ENCODE data around the gene CLPTM1. TPM values are rescaled to one million over a fixed set of nuclear protein-coding genes. Genes with fewer than 3 reads are reported as not detected.

CLPTM1 gene
- total and polyA plus RNA-seq, 2 experiments from 2014 or later: 41.6 to 71.5 TPM

DNA sequence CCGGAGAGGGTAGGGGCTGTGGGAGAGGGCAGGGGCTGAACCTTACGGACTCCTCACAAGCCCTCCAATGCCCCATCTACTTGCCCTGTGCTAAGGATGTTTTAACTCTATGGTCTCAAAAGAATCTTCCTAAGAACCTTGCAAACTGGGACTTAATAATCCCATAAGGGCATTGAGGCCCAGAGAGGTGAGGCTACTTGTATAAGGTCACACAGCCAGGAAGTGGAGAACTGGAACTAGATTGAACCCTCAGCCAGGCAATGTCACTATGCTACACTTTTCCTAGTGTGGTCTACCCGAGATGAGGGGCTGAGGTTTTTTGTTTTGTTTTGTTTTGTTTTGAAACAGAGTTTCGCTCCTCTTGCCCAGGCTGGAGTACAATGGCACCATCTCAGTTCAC is 23.6 kb upstream of the CLPTM1 start (continued):
- TF ChIP-seq, protein P1, sequence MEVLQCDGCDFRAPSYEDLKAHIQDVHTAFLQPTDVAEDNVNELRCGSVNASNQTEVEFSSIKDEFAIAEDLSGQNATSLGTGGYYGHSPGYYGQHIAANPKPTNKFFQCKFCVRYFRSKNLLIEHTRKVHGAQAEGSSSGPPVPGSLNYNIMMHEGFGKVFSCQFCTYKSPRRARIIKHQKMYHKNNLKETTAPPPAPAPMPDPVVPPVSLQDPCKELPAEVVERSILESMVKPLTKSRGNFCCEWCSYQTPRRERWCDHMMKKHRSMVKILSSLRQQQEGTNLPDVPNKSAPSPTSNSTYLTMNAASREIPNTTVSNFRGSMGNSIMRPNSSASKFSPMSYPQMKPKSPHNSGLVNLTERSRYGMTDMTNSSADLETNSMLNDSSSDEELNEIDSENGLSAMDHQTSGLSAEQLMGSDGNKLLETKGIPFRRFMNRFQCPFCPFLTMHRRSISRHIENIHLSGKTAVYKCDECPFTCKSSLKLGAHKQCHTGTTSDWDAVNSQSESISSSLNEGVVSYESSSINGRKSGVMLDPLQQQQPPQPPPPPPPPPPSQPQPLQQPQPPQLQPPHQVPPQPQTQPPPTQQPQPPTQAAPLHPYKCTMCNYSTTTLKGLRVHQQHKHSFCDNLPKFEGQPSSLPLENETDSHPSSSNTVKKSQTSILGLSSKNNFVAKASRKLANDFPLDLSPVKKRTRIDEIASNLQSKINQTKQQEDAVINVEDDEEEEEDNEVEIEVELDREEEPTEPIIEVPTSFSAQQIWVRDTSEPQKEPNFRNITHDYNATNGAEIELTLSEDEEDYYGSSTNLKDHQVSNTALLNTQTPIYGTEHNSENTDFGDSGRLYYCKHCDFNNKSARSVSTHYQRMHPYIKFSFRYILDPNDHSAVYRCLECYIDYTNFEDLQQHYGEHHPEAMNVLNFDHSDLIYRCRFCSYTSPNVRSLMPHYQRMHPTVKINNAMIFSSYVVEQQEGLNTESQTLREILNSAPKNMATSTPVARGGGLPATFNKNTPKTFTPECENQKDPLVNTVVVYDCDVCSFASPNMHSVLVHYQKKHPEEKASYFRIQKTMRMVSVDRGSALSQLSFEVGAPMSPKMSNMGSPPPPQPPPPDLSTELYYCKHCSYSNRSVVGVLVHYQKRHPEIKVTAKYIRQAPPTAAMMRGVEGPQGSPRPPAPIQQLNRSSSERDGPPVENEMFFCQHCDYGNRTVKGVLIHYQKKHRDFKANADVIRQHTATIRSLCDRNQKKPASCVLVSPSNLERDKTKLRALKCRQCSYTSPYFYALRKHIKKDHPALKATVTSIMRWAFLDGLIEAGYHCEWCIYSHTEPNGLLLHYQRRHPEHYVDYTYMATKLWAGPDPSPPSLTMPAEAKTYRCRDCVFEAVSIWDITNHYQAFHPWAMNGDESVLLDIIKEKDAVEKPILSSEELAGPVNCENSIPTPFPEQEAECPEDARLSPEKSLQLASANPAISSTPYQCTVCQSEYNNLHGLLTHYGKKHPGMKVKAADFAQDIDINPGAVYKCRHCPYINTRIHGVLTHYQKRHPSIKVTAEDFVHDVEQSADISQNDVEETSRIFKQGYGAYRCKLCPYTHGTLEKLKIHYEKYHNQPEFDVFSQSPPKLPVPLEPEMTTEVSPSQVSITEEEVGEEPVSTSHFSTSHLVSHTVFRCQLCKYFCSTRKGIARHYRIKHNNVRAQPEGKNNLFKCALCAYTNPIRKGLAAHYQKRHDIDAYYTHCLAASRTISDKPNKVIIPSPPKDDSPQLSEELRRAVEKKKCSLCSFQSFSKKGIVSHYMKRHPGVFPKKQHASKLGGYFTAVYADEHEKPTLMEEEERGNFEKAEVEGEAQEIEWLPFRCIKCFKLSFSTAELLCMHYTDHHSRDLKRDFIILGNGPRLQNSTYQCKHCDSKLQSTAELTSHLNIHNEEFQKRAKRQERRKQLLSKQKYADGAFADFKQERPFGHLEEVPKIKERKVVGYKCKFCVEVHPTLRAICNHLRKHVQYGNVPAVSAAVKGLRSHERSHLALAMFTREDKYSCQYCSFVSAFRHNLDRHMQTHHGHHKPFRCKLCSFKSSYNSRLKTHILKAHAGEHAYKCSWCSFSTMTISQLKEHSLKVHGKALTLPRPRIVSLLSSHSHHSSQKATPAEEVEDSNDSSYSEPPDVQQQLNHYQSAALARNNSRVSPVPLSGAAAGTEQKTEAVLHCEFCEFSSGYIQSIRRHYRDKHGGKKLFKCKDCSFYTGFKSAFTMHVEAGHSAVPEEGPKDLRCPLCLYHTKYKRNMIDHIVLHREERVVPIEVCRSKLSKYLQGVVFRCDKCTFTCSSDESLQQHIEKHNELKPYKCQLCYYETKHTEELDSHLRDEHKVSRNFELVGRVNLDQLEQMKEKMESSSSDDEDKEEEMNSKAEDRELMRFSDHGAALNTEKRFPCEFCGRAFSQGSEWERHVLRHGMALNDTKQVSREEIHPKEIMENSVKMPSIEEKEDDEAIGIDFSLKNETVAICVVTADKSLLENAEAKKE (CRISPR knock-in tag; IDR thresholded peaks at IDR 0.05): no peak

DNA sequence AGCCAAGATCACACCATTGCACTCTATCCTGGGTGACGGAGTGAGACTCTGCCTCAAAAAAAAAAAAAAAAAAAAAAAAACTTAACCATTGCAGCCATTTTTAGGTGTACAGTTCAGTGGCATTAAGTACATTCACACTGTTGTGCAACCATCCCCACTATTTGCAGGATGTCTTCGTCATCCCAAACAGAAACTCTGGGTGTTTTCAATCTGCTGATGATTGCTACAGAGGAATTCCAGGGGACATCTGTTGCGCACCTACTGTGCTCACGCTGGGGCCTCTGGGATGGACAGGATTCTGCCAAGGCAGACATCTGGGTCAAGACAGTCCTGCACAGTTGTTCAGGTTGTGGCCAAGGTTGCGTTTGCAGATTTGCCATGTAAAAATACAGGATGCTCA is 15.5 kb upstream of the CLPTM1 start:
- Mint-ChIP-seq H3K4me3 (no peak overlapping the region), H3K36me3 (ENCODE audit: low read depth) (no peaks in the 10 kb centered on the region; the same call in 2 of the 3 replicates), H3K9me3 (no peaks in the 10 kb centered on the region; the same call in 2 of the 3 replicates), H3K27ac (no peak overlapping the region), H3K27me3 (ENCODE audit: insufficient read depth, low read depth, poor library complexity) (peaks cover 13% of the 10 kb centered on the region), H3K4me1 (peaks cover 6% of the 10 kb centered on the region; the same call in 1 of the 3 replicates)
- ATAC-seq: no peak
- H3K4me1 ChIP-seq (ENCODE audit: insufficient read depth): no peaks in the 10 kb centered on the region
- no peak overlapping the region for H3K4me3 ChIP-seq
- no peaks in the 10 kb centered on the region for H4K20me1 ChIP-seq (replicated peaks; ENCODE audit: insufficient read depth)
- no peak overlapping the region for H3K4me2 ChIP-seq
- H3K27me3 ChIP-seq (ENCODE audit: insufficient read depth): no peaks in the 10 kb centered on the region
- H3K27ac ChIP-seq (ENCODE audit: low read depth): no peak overlapping the region
- no peak for DNase-seq (ENCODE audit: low spot score)
- no peaks in the 10 kb centered on the region for H3K9me2 ChIP-seq (ENCODE audit: insufficient read depth)
- H3F3A ChIP-seq (replicated peaks; ENCODE audit: low read depth): 0 out of 2 replicates have a peak, but pooled peaks cover 5% of the 10 kb centered on the region
- H3K79me2 ChIP-seq (replicated peaks; ENCODE audit: insufficient read depth): no peaks in the 10 kb centered on the region
- no peak overlapping the region for H2AFZ ChIP-seq
- H3K36me3 ChIP-seq (ENCODE audit: insufficient read depth): no peaks in the 10 kb centered on the region
- TF ChIP-seq EZH2 (IDR thresholded peaks at IDR 0.05; ENCODE audit: low read depth, unreplicated experiment) (no peak), CREB1 (CRISPR knock-in tag; IDR thresholded peaks at IDR 0.05; ENCODE audit: low read depth) (no peak), JUNB (IDR thresholded peaks at IDR 0.05; ENCODE audit: unreplicated experiment) (no peak), NANOG (IDR thresholded peaks at IDR 0.05; ENCODE audit: borderline replicate concordance) (no peak), STAT1 (IDR thresholded peaks at IDR 0.05; ENCODE audit: unreplicated experiment) (no peak), EZH2phosphoT487 (IDR thresholded peaks at IDR 0.05; ENCODE audit: unreplicated experiment) (no peak)
- TF ChIP-seq, protein P2, sequence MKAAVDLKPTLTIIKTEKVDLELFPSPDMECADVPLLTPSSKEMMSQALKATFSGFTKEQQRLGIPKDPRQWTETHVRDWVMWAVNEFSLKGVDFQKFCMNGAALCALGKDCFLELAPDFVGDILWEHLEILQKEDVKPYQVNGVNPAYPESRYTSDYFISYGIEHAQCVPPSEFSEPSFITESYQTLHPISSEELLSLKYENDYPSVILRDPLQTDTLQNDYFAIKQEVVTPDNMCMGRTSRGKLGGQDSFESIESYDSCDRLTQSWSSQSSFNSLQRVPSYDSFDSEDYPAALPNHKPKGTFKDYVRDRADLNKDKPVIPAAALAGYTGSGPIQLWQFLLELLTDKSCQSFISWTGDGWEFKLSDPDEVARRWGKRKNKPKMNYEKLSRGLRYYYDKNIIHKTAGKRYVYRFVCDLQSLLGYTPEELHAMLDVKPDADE (IDR thresholded peaks at IDR 0.05): no peak
- TF ChIP-seq, protein P3, sequence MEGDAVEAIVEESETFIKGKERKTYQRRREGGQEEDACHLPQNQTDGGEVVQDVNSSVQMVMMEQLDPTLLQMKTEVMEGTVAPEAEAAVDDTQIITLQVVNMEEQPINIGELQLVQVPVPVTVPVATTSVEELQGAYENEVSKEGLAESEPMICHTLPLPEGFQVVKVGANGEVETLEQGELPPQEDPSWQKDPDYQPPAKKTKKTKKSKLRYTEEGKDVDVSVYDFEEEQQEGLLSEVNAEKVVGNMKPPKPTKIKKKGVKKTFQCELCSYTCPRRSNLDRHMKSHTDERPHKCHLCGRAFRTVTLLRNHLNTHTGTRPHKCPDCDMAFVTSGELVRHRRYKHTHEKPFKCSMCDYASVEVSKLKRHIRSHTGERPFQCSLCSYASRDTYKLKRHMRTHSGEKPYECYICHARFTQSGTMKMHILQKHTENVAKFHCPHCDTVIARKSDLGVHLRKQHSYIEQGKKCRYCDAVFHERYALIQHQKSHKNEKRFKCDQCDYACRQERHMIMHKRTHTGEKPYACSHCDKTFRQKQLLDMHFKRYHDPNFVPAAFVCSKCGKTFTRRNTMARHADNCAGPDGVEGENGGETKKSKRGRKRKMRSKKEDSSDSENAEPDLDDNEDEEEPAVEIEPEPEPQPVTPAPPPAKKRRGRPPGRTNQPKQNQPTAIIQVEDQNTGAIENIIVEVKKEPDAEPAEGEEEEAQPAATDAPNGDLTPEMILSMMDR (conservative IDR thresholded peaks at IDR 0.05; ENCODE audit: low read depth in 2 of 2): no peak

Measured in GM23338 (cell line).